ENCODE measurements around the gene TBC1D30.
"Not testable (repeated sequence)": the region's sequence is repeated elsewhere in the genome, so short reads cannot be mapped to it uniquely, and the experiment has no call there.

Gene TBC1D30

DNA sequence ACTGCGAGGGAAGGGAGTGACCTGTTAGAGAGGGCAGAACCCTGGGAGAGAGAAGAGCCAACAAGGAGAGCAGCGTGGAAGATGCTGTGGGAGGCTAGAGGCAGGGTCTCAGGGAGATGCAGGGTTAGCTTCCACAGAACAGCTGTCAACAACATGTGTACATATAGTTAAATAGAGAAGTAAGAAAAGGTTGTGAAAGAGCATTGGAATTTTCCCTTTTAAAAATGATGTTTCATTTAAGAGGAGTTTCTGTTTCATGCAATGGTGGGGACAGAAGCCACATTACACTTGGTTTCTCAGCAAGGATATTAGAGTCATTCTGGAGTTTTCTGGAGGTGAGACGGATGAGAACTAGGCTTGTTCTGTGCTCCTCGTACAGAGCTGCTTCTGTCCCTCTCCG is 23.8 kb upstream of the TBC1D30 start:
- no CpG with 5 or more reads among the region's 5 CpGs for WGBS (ENCODE audit: extremely low coverage, insufficient coverage, low lambda C conversion rate)
- no peaks in the 10 kb centered on the region for H3K79me2 ChIP-seq (ENCODE audit: control insufficient read depth, insufficient read depth, low read length)
- H3K27me3 ChIP-seq (ENCODE audit: insufficient read depth, low read length, poor library complexity) = no peaks in the 10 kb centered on the region
- no peak overlapping the region for H3K4me2 ChIP-seq (ENCODE audit: low read length)
- no peak overlapping the region for H3K27ac ChIP-seq (ENCODE audit: low read depth, low read length)
- H3K4ac ChIP-seq (ENCODE audit: low read depth, low read length) = no peak overlapping the region
- no peak overlapping the region for H2AK5ac ChIP-seq (ENCODE audit: low read length)
- no peak overlapping the region for H4K5ac ChIP-seq (ENCODE audit: low read length)
- no peak for DNase-seq
- no peak overlapping the region for H2BK15ac ChIP-seq (replicated peaks; ENCODE audit: low read depth)
- no peaks in the 10 kb centered on the region for H3K79me1 ChIP-seq (ENCODE audit: low read length)
- H3K9ac ChIP-seq (ENCODE audit: low read length) = no peak overlapping the region
- no peaks in the 10 kb centered on the region for H3K36me3 ChIP-seq (ENCODE audit: control insufficient read depth, insufficient read depth, low read length)
- no peak overlapping the region for H4K8ac ChIP-seq (ENCODE audit: low read depth, low read length)
- H3K56ac ChIP-seq (ENCODE audit: low read length) = no peak overlapping the region
- no peaks in the 10 kb centered on the region for H3K4me1 ChIP-seq (ENCODE audit: control insufficient read depth, low read depth, low read length)
- no peak overlapping the region for H3K18ac ChIP-seq (ENCODE audit: low read length)
- H3K4me3 ChIP-seq (ENCODE audit: low read length) = no peak overlapping the region
- no peak overlapping the region for H3K23ac ChIP-seq (ENCODE audit: low read length)
- H2BK5ac ChIP-seq (ENCODE audit: low read length) = no peak overlapping the region
- no peak overlapping the region for H2BK120ac ChIP-seq (ENCODE audit: low read depth, low read length)

DNA sequence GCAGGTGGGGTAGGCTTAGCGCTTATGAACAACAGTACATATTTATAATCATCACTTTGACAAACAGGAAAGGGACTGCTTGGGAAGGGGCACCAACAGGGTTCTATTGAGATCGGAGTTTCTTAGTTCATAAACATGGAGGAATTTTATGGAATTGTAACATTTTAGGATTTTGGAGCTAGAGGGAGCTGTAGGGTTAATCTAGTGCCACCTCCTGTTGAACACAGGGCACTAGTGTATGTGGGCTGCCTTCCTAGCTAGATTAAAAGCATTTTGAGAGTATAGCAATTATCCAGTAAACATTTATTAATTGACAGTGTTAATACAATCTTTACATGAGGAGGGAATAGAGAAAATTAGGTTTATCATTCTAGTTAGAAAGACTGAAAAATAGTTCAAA is 23.1 kb upstream of the TBC1D30 start:
- Histone ChIP-seq H3K23ac (ENCODE audit: low read length) (no peak overlapping the region), H3K27ac (ENCODE audit: low read depth, low read length) (no peak overlapping the region), H3K36me3 (ENCODE audit: control insufficient read depth, insufficient read depth, low read length) (no peaks in the 10 kb centered on the region), H3K79me1 (ENCODE audit: low read length) (no peaks in the 10 kb centered on the region), H3K27me3 (ENCODE audit: insufficient read depth, low read length, poor library complexity) (no peaks in the 10 kb centered on the region), H2BK120ac (ENCODE audit: low read depth, low read length) (no peak overlapping the region), H3K56ac (ENCODE audit: low read length) (no peak overlapping the region), H3K4me3 (ENCODE audit: low read length) (no peak overlapping the region), H3K79me2 (ENCODE audit: control insufficient read depth, insufficient read depth, low read length) (no peaks in the 10 kb centered on the region), H2AK5ac (ENCODE audit: low read length) (no peak overlapping the region), H4K5ac (ENCODE audit: low read length) (no peak overlapping the region), H3K9ac (ENCODE audit: low read length) (no peak overlapping the region), H3K4ac (ENCODE audit: low read depth, low read length) (no peak overlapping the region), H3K4me2 (ENCODE audit: low read length) (no peak overlapping the region), H2BK15ac (replicated peaks; ENCODE audit: low read depth) (no peak overlapping the region), H2BK5ac (ENCODE audit: low read length) (no peak overlapping the region), H3K4me1 (ENCODE audit: control insufficient read depth, low read depth, low read length) (no peaks in the 10 kb centered on the region), H4K8ac (ENCODE audit: low read depth, low read length) (no peak overlapping the region), H3K18ac (ENCODE audit: low read length) (no peak overlapping the region)
- no CpG with 5 or more reads among the region's 2 CpGs for WGBS (ENCODE audit: extremely low coverage, insufficient coverage, low lambda C conversion rate)
- no peak for DNase-seq

DNA sequence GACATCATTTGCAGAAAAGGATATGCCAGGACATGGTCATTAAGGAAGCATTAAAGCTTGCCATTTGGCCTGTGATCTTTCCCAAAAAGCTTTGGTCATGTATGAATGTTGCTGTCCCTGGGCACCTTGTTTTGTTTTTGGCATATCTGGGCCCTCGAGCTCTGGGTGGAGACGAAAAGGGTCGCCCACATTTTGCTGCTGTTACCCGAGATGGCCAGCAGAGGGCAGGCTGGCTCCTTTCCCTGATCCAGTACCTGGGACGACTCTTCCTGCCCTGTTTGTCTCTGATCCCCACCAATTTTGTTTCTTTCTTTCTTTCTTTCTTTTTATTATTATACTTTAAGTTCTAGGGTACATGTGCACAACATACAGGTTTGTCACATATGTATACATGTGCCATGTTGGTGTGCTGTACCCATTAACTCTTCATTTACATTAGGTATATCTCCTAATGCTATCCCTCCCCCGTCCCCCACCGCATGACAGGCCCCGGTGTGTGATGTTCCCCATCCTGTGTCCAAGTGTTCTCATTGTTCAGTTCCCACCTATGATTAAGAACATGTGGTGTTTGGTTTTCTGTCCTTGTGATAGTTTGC is 22.2 kb upstream of the TBC1D30 start:
- H3K79me1 ChIP-seq (ENCODE audit: low read length); H3K56ac ChIP-seq (ENCODE audit: low read length); H3K4me1 ChIP-seq (ENCODE audit: control insufficient read depth, low read depth, low read length); H3K23ac ChIP-seq (ENCODE audit: low read length); H3K27ac ChIP-seq (ENCODE audit: low read depth, low read length); H2BK15ac ChIP-seq (replicated peaks; ENCODE audit: low read depth); H3K4ac ChIP-seq (ENCODE audit: low read depth, low read length); H3K4me2 ChIP-seq (ENCODE audit: low read length); H3K18ac ChIP-seq (ENCODE audit: low read length); H2BK120ac ChIP-seq (ENCODE audit: low read depth, low read length); H3K9ac ChIP-seq (ENCODE audit: low read length); H4K5ac ChIP-seq (ENCODE audit: low read length); H2AK5ac ChIP-seq (ENCODE audit: low read length); H2BK5ac ChIP-seq (ENCODE audit: low read length); H4K8ac ChIP-seq (ENCODE audit: low read depth, low read length); H3K36me3 ChIP-seq (ENCODE audit: control insufficient read depth, insufficient read depth, low read length); H3K79me2 ChIP-seq (ENCODE audit: control insufficient read depth, insufficient read depth, low read length); H3K27me3 ChIP-seq (ENCODE audit: insufficient read depth, low read length, poor library complexity); H3K4me3 ChIP-seq (ENCODE audit: low read length): not testable (repeated sequence)
- peak; percentile 64 for DNase-seq
- WGBS (ENCODE audit: extremely low coverage, insufficient coverage, low lambda C conversion rate) = no CpG with 5 or more reads among the region's 8 CpGs

DNA sequence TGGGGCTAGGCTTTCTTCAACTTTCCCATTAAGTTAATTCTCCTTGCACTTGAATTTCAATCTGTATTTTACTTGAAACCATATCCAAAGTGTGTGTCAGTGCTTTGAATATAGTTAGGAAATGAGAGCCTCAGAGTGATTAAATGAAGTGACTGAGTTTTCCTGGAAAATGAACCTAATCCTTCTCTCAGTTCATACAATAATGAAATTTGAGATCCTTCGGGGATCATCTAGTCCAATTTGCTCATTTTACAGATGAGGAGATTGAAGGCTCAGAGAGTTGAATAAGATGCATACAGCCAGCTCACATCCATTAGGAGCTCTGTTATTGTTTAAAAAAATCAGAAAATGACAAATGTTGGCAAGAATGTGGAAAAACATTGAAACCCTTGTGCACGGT is 18.3 kb upstream of the TBC1D30 start:
- Histone ChIP-seq H3K4ac (ENCODE audit: low read depth, low read length) (no peak overlapping the region), H3K18ac (ENCODE audit: low read length) (no peak overlapping the region), H3K4me3 (ENCODE audit: low read length) (no peak overlapping the region), H3K23ac (ENCODE audit: low read length) (no peak overlapping the region), H2BK5ac (ENCODE audit: low read length) (no peak overlapping the region), H3K9ac (ENCODE audit: low read length) (no peak overlapping the region), H3K56ac (ENCODE audit: low read length) (no peak overlapping the region), H3K36me3 (ENCODE audit: control insufficient read depth, insufficient read depth, low read length) (no peaks in the 10 kb centered on the region), H3K79me1 (ENCODE audit: low read length) (no peaks in the 10 kb centered on the region), H3K79me2 (ENCODE audit: control insufficient read depth, insufficient read depth, low read length) (no peaks in the 10 kb centered on the region), H2BK15ac (replicated peaks; ENCODE audit: low read depth) (no peak overlapping the region), H4K8ac (ENCODE audit: low read depth, low read length) (no peak overlapping the region), H3K27me3 (ENCODE audit: insufficient read depth, low read length, poor library complexity) (no peaks in the 10 kb centered on the region), H2AK5ac (ENCODE audit: low read length) (no peak overlapping the region), H2BK120ac (ENCODE audit: low read depth, low read length) (no peak overlapping the region), H3K4me2 (ENCODE audit: low read length) (no peak overlapping the region), H4K5ac (ENCODE audit: low read length) (no peak overlapping the region), H3K27ac (ENCODE audit: low read depth, low read length) (no peak overlapping the region), H3K4me1 (ENCODE audit: control insufficient read depth, low read depth, low read length) (no peaks in the 10 kb centered on the region)
- no CpG with 5 or more reads among the region's 2 CpGs for WGBS (ENCODE audit: extremely low coverage, insufficient coverage, low lambda C conversion rate)
- no peak for DNase-seq

DNA sequence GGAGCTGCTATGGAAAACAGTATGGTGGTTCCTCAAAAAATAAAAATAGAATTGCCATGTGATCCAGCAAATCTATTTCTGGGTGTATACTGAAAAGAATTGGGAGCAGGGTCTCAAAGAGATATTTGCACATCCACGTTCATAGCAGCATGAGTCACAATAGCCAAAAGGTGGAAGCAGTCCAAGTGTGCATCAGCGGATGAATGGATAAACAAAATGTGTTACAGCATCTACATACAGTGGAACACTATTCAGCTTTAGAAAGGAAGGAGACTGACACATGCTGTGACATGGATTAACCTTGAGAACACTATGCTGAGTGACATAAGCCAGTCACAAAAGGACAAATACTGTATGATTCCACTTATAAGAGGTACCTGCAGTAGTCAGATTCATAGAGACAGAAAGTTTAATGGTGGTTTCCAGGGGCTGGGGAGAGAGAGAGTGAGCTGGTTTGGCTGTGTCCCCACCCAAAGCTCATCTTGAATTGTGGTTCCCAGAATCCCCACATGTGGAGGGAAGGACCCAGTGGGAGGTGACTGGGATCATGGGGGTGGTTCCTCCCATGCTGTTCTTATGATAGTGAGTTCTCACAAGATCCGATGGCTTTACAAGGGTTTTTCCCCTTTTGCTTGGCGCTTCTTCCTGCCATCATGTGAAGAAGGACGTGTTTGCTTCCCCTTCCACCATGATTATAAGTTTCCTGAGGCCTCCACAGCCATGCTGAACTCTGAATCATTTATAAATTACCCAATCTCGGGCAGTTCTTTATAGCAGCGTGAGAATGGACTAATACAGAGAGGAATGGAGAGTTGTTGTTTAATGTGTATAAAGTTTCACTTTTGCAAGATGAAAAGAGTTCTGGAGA is 17.6 kb upstream of the TBC1D30 start:
- Histone ChIP-seq H4K8ac (ENCODE audit: low read depth, low read length) (no peak overlapping the region), H3K4me1 (ENCODE audit: control insufficient read depth, low read depth, low read length) (no peaks in the 10 kb centered on the region), H3K79me2 (ENCODE audit: control insufficient read depth, insufficient read depth, low read length) (no peaks in the 10 kb centered on the region), H3K18ac (ENCODE audit: low read length) (no peak overlapping the region), H3K4ac (ENCODE audit: low read depth, low read length) (no peak overlapping the region), H3K9ac (ENCODE audit: low read length) (no peak overlapping the region), H3K79me1 (ENCODE audit: low read length) (no peaks in the 10 kb centered on the region), H3K4me2 (ENCODE audit: low read length) (no peak overlapping the region), H2BK120ac (ENCODE audit: low read depth, low read length) (no peak overlapping the region), H2BK5ac (ENCODE audit: low read length) (no peak overlapping the region), H3K27ac (ENCODE audit: low read depth, low read length) (no peak overlapping the region), H2AK5ac (ENCODE audit: low read length) (no peak overlapping the region), H3K36me3 (ENCODE audit: control insufficient read depth, insufficient read depth, low read length) (no peaks in the 10 kb centered on the region), H3K23ac (ENCODE audit: low read length) (no peak overlapping the region), H3K56ac (ENCODE audit: low read length) (no peak overlapping the region), H2BK15ac (replicated peaks; ENCODE audit: low read depth) (no peak overlapping the region), H3K4me3 (ENCODE audit: low read length) (no peak overlapping the region), H3K27me3 (ENCODE audit: insufficient read depth, low read length, poor library complexity) (no peaks in the 10 kb centered on the region), H4K5ac (ENCODE audit: low read length) (no peak overlapping the region)
- no peak for DNase-seq
- no CpG with 5 or more reads among the region's 7 CpGs for WGBS (ENCODE audit: extremely low coverage, insufficient coverage, low lambda C conversion rate)

Measured in mesendoderm (in vitro differentiated cells).